HG03521 (cell line): ENCODE measurements around the gene PPAN.

Source experiments
- ATAC-seq: cut with Tn5 transposase; IDR thresholded peaks from one replicate; pipeline ENCODE4 v1.9.1; 2021; ENCODE audit warnings: mild to moderate bottlenecking, moderate library complexity; ENCODE audit not compliant: unreplicated experiment

PPAN gene

DNA sequence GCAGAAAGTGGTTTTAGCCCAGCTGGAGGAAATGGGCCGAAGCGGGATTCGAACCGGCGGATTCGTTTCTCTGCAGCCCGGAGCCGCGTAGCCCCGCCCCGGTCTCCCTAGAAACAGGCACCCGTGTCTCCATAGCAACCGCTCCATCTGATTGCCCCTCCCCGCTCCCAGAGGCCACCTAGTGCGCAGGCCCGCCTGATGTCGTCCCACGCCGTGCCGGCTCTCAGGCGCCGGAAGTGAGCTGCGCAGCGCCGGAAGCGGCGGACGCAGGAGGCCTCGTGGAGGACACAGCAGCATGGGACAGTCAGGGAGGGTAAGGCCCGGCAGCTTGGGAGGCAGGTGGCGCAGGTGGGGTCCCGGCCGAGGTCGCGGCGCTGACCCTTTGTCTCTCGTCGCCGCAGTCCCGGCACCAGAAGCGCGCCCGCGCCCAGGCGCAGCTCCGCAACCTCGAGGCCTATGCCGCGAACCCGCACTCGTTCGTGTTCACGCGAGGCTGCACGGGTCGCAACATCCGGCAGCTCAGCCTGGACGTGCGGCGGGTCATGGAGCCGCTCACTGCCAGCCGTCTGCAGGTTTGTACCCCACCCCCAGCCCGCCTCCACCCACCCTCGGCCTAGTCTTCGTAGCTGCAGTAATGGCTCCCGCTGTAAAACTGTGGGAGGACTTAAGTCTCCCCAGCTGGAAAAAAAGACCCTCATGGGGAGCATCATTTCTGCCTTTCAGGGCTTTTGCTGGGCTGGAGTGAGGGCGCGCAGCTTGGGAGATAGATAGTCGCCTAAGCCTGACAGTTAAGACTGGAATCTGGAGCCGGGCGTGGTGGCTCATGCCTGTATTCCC is at the start of gene PPAN:
PPAN (plus strand) TSS at position 263 of the 837 bp plus-strand sequence; CDS start at position 296, 33 bp downstream.
- peak; percentile 53 for ATAC-seq

DNA sequence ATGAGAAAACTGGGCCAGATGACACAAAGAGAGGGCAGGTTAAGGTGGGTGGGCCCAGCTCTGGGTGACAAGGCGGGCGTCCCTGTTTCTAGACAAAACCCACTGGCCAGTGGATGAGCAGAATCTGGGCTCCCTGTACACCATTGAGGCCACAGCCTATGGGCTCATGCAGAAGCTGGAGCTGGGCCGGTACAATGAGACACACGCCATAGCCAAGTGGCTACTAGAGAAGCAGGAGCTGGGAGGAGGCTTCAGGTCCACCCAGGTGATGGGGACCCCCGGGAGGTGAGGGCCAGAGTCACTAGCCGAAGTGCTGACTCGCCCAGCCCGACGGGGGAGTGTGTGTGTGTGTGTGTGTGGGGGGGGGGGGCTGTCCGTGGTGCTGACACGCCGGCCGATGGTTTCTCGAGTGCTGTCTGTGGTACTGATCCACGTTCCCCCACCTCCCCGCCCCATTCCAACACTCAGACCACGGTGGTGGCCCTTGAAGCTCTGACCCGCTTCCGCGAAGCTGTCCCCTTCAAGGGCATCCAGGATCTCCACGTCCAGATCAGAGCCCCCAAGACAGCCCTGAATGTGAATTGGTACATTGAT is 44.3 kb upstream of the PPAN start:
- ATAC-seq: no peak

DNA sequence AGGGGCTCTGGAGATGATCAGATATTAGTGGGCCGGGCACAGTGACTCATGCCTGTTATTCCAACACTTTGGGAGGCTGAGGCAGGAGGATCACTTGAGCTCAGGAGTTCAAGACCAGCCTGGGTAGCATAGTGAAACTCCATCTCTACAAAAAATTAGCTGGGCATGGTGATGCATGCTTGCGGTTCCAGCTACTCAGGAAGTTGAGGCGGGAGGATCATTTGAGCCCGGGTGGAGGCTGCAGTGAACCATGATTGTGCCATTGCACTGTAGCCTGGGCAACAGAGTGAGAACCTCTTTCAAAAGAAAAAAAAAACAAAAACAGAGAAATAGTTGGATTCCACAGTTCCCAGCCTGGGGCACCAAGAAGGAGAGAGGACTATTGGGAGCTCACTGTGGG is 38.0 kb upstream of the PPAN start:
- ATAC-seq: no peak

GRCh38 chr19:10069046-10069445 is 37.1 kb upstream of the PPAN start:
- no peak for ATAC-seq

DNA sequence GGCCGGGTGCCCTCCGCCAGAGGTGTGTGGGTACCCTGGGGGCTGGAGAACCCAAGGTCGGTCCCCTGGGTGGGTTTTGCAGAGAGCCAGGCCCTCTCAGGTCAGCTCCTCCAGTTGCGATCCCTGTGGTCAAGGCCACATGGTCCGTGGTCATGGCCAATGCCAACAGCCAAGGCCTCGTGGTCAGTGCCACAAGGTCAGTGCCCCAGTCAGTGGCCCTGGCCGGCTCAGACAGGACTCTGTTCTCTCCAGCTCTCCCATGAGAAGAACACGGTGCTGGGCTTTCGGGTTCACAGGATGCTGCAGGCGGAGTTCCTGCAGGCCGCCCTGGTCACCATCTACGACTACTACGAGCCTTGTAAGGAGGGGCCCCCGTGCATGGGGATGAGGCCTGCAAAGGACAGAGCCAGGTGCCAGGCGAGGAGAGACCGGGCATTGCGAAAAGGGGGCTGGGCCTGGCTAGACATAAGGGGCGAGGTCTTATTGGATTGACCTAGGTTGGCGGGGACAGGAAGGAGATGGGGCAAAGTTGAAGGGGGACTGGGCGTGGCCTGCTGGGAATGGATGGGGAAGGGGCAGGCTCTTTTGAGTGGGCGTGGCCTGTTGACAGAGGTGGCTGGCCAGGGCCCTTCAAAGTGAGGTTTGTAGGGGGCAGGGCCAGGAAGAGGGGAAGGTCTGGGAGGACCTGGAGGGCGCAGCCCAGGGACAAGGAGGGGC is 35.3 kb upstream of the PPAN start:
- ATAC-seq: no peak

DNA sequence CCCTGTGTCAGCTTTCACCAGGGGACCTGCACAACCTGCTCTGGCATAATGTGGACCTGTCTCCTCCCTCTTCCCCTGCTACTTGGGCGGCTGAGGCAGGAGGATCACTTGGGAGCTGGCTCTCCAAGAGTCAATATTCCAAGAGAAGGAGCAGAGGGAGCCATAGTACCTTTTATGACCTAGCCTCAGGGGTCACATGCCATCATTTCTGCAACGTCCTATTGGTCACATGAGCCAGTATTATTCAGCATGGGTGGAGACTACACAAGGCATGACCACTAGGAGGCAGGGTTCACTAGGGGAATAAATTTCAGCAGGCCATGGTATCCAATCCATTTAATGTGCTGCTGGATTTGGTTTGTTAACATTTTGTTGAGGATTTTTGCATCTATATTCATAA is 32.0 kb upstream of the PPAN start:
- ATAC-seq: no peak

GRCh38 chr19:10076535-10076934 is 29.6 kb upstream of the PPAN start:
- ATAC-seq: no peak

GRCh38 chr19:10078329-10078728 is 27.8 kb upstream of the PPAN start:
- ATAC-seq: no peak

DNA sequence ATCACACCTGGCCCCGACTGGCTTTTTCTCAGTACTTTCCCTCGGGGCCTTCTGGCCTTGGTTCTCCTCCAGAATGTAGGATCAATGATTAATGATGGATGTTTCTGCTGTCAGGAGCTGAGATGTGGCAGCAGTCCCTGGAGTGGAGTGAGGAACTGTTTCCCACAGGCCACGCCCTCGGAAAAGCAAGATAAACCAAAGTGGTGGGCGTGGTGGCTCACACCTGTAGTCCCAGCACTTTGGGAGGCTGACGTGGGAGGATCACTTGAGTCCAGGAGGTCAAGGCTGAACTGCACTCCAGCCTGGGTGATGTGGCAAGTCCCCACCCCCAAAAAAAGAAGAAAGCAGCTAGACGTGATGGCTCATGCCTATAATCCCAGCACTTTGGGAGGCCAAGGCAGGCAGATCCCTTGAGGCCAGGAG is 27.1 kb upstream of the PPAN start:
- ATAC-seq: no peak

- ATAC-seq: no peak
These were observed 22.3 kb upstream of the PPAN start for GRCh38 chr19:10083911-10084310.

GRCh38 chr19:10084803-10085202 is 21.4 kb upstream of the PPAN start:
- ATAC-seq: no peak

DNA sequence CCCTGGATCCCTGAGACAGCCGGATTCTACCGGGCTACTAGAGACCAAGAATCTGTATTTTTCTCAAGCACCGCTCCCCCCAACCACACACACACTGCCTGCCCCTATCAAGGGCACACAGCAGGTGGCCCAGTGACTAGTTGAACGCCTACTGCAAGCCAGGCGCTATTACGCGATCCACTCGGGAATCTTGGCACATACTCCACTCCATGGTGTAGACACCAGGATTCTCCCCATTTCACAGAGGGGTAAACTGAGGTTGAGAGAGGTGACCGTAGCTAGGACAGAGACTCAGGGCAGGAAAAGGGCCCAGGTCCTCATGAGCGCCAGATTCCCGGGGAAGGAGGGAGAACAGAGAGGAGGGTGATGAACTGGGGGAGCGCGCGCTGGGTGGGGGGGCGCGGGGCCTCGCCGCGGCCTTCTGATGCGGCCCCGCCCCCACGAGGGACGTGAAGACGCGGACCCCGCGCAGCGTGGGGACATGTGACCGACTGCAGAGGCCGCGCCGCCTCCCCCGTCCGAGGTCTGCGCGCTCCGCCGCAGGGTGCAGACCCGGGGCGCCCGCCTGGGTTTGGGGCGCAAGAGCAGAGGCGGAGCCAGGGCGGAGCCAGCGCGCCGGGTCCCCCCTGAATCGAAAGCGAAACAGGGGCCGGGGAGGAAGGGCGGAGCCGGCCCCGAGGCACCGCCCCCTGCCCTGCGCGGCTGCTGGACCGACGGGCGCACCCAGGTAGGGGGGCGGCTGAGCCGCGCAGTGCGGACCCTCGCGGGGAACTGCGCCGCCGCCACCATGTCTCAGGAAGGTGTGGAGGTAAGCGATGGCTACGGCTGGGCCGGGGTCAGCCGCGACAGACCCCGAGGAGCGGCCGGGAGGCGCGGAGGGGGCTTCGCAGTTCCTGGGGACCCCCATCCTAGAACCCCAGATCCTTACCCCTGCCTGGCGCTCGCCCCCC is 20.2 kb upstream of the PPAN start, which contains the start of gene SHFL:
SHFL (plus strand) TSS at position 677 of the 950 bp plus-strand sequence; CDS start at position 788, 111 bp downstream.
- peak; percentile 81 for ATAC-seq

- ATAC-seq: no peak
These were observed 19.5 kb upstream of the PPAN start for GRCh38 chr19:10086591-10087192.

- no peak for ATAC-seq
These were observed 18.7 kb upstream of the PPAN start for GRCh38 chr19:10087296-10088061.

DNA sequence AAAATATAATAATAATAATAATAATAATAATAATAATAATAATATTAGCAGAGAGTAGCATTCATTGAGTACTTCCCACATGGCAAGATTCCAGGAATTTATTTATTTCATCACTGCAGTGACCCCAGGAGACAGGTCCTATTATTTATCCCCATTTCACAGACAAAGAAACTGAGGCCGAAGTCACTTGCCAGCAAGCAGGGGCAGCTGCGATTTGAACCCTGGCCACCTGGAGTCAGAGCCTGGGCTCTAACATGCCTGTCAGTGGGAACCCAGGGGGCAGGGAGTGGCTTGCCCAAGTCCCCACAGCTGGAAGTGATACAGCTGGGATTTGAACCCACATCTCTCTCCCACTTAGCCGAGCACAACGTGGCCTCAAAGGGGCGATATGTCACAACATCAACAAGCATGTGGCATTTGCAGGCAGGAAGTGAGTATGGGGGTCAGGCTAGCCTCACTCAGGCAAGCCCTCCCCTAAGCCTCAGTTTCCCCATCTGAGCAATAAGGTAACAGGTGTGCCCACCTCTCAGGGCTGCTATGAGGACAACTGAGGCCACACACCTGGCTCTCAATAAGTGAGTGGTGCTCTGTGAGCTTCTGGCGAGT is 17.1 kb upstream of the PPAN start:
- ATAC-seq: no peak

DNA sequence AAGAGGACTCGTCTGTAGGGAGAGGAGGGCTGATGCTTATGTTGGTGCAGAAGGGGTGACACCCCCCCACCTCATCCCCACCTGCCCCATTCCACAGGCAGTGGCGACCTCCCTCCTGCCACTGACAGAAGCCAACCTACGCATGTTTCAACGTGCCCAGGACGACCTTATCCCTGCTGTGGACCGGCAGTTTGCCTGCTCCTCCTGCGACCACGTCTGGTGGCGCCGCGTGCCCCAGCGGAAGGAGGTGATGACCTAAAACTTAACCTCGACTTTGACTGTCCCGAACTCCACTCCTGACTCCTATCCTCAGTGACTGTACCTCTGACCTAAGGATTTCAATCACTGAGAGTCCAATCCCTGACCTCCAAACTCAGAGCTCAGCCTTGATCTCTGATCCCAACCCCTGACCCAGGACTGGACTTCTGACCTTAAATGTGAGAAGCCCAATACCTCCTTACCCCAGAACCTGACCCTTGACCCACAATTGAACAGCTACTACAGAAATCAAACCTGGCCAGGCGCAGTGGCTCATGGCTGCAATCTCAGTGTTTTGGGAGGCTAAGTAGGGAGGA is 16.3 kb upstream of the PPAN start:
- no peak for ATAC-seq

GRCh38 chr19:10091370-10091687 is 14.8 kb upstream of the PPAN start:
- no peak for ATAC-seq

DNA sequence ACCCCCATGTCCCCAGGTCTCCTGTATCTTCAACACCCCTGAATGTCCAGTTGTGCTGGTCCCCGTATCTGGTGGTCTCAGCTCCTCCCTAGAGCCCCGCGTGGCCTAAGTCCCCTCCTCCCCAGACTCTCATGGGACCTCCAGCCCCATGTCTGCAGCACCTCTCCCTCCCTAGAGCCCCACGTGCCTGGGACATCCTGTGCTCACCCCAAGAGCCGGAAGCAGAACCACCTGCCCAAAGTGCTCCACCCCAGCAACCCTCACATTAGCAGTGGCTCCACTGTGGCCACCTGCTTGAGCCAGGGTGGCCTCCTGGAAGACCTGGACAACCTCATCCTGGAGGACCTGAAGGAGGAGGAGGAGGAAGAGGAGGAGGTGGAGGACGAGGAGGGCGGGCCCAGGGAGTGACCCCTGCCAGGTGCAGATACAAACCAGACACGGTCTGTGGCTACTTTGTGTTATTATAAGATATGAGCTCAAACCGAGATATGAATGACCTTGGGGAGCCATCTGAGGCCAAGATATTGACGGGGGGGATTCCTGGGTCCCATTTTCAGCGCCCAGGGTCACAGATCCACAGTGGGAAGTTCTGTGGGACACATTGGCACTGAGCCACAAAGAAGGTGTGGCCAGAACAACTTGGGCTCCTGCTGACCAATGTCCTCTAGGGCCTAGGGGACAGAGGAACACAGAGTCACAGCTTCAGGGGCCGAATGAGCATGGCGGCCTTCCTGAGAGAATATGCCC is 14.1 kb upstream of the PPAN start:
- no peak for ATAC-seq
